IMR-90 (cell line): ENCODE results near the gene SKIC8. TPM values are rescaled to one million over a fixed set of nuclear protein-coding genes. Genes with fewer than 3 reads are reported as not detected.
A peak's percentile ranks its signal among the peaks of the same experiment; 100 is the strongest.

Source experiments
- ATAC-seq: fragments of 200-7000 bp; cut with Tn5 transposase; 2 replicates; pipeline ENCODE4 v1.9.1; 2020; ENCODE audit warnings: low read depth, mild to moderate bottlenecking, moderate library complexity
- BruUV-seq: library from RNA; stranded (reverse); fragments of 400-500 nt; replicated peaks from 2 replicates; lab custom pipeline; 2021; lab: Mats Ljungman, UMichigan
- CTCF ChIA-PET: fragments of 300-600 bp; formaldehyde crosslinking; extraction: SDS; loops from one replicate; lab custom pipeline; 2021; ENCODE audit warnings: antibody characterized with exemption; lab: Yijun Ruan, JAX
- POLR2A ChIA-PET: fragments of 300-600 bp; sonication (Branson Sonifier 250); formaldehyde crosslinking; loops from one replicate; lab custom pipeline; 2022; ENCODE audit warnings: antibody characterized with exemption; ENCODE audit not compliant: unreplicated experiment; lab: Charles Lee
- DNase-seq: peaks from one replicate; pipeline ENCODE4 v3.0.0; 2013
- H2AFZ ChIP-seq: replicated peaks from 2 replicates; pipeline ENCODE3; 2013; ENCODE audit warnings: low read length, mild to moderate bottlenecking; ENCODE audit not compliant: poor library complexity
- H2AK5ac ChIP-seq: 2 replicates; pipeline ENCODE4 v1.6.1; 2013; ENCODE audit warnings: low read depth, low read length, inconsistent platforms
- H2AK9ac ChIP-seq: replicated peaks from 2 replicates; pipeline ENCODE3; 2013; ENCODE audit warnings: mild to moderate bottlenecking, low read depth, low read length, moderate library complexity; ENCODE audit not compliant: poor library complexity
- H2BK120ac ChIP-seq: 2 replicates; pipeline ENCODE4 v1.6.1; 2013; ENCODE audit warnings: low read depth, low read length, inconsistent platforms
- H2BK15ac ChIP-seq: 3 replicates; pipeline ENCODE4 v1.6.1; 2013; ENCODE audit warnings: low read depth, low read length, inconsistent platforms
- H2BK20ac ChIP-seq: 2 replicates; pipeline ENCODE4 v1.6.1; 2013; ENCODE audit warnings: low read depth, mild to moderate bottlenecking, inconsistent platforms, low read length, moderate library complexity
- H2BK5ac ChIP-seq: 2 replicates; pipeline ENCODE4 v1.6.1; 2013; ENCODE audit warnings: mild to moderate bottlenecking, low read depth, low read length, inconsistent platforms; ENCODE audit not compliant: poor library complexity, severe bottlenecking
- H3K14ac ChIP-seq: replicated peaks from 2 replicates; pipeline ENCODE4 v1.6.1; 2013; ENCODE audit warnings: low read depth, low read length, inconsistent platforms
- H3K18ac ChIP-seq: 2 replicates; pipeline ENCODE4 v1.6.1; 2013; ENCODE audit warnings: low read depth, low read length, control low read depth
- H3K23ac ChIP-seq: 2 replicates; pipeline ENCODE4 v1.6.1; 2013; ENCODE audit warnings: low read depth, low read length, inconsistent platforms
- H3K27ac ChIP-seq: 2 replicates; pipeline ENCODE4 v1.5.1; 2013; ENCODE audit warnings: mild to moderate bottlenecking, control low read depth, low read length; ENCODE audit not compliant: insufficient read depth
- H3K27me3 ChIP-seq: 2 replicates; pipeline ENCODE4 v1.6.1; 2013; ENCODE audit warnings: low read length; ENCODE audit not compliant: control insufficient read depth, insufficient read depth
- H3K36me3 ChIP-seq: 2 replicates; pipeline ENCODE4 v1.6.1; 2013; ENCODE audit warnings: low read length, mixed read lengths; ENCODE audit not compliant: control insufficient read depth, insufficient read depth
- H3K4ac ChIP-seq: 2 replicates; pipeline ENCODE4 v1.6.1; 2013; ENCODE audit warnings: low read depth, low read length, inconsistent platforms
- H3K4me1 ChIP-seq: 2 replicates; pipeline ENCODE4 v1.6.1; 2013; ENCODE audit warnings: low read length, mixed read lengths; ENCODE audit not compliant: control insufficient read depth, insufficient read depth
- H3K4me2 ChIP-seq: 2 replicates; pipeline ENCODE4 v1.6.1; 2013; ENCODE audit warnings: low read depth, mild to moderate bottlenecking, control low read depth, low read length, moderate library complexity
- H3K4me3 ChIP-seq: 2 replicates; pipeline ENCODE4 v1.5.1; 2013; ENCODE audit warnings: low read depth, mild to moderate bottlenecking, control low read depth, low read length, moderate library complexity; ENCODE audit not compliant: insufficient read depth
- H3K56ac ChIP-seq: 2 replicates; pipeline ENCODE4 v1.6.1; 2013; ENCODE audit warnings: low read length, inconsistent platforms; ENCODE audit not compliant: insufficient read depth; ENCODE audit errors: extremely low read depth
- H3K79me1 ChIP-seq, 2 experiments: 2 replicates each; pipeline ENCODE4 v1.6.1; 2013; ENCODE audit warnings: low read length in 2 of 2, inconsistent platforms in 1 of 2, low read depth in 1 of 2
- H3K9ac ChIP-seq: 2 replicates; pipeline ENCODE4 v1.6.1; 2013; ENCODE audit warnings: low read depth, low read length, control low read depth
- H3K9me1 ChIP-seq: 2 replicates; pipeline ENCODE4 v1.6.1; 2013; ENCODE audit warnings: low read length, inconsistent platforms; ENCODE audit not compliant: insufficient read depth
- H3K9me3 ChIP-seq: 2 replicates; pipeline ENCODE4 v1.6.1; 2013; ENCODE audit warnings: low read length; ENCODE audit not compliant: control insufficient read depth, insufficient read depth
- H4K20me1 ChIP-seq: 2 replicates; pipeline ENCODE4 v1.6.1; 2013; ENCODE audit warnings: low read length, inconsistent platforms; ENCODE audit not compliant: insufficient read depth
- H4K5ac ChIP-seq: 2 replicates; pipeline ENCODE4 v1.6.1; 2013; ENCODE audit warnings: mild to moderate bottlenecking, low read depth, low read length, control low read depth
- H4K8ac ChIP-seq, 2 experiments: 2 replicates each; pipeline ENCODE4 v1.6.1; 2013; ENCODE audit warnings: low read depth in 2 of 2, low read length in 2 of 2, control low read depth in 1 of 2, inconsistent platforms in 1 of 2
- H4K91ac ChIP-seq: 2 replicates; pipeline ENCODE4 v1.6.1; 2013; ENCODE audit warnings: low read depth, low read length, inconsistent platforms; ENCODE audit not compliant: insufficient read depth
- BHLHE40 ChIP-seq: fragments of 150-350 bp; IDR thresholded peaks from 2 replicates; pipeline ENCODE4 v1.6.1; 2016; ENCODE audit warnings: mild to moderate bottlenecking, low read depth, low read length
- CEBPB ChIP-seq: IDR thresholded peaks from 2 replicates; pipeline ENCODE4 v1.6.1; 2012; ENCODE audit warnings: low read depth, low read length, improper control_type of control experiment
- CHD1 ChIP-seq: IDR thresholded peaks from 2 replicates; pipeline ENCODE4 v1.6.1; 2012; ENCODE audit warnings: low read depth, low read length, improper control_type of control experiment
- FOS ChIP-seq: fragments of 150-350 bp; IDR thresholded peaks from 2 replicates; pipeline ENCODE4 v1.6.1; 2016; ENCODE audit warnings: low read depth, low read length
- MAZ ChIP-seq: IDR thresholded peaks from 2 replicates; pipeline ENCODE4 v1.6.1; 2012; ENCODE audit warnings: low read depth, mild to moderate bottlenecking, low read length, improper control_type of control experiment, moderate library complexity, borderline replicate concordance
- MXI1 ChIP-seq: IDR thresholded peaks from 2 replicates; pipeline ENCODE4 v1.6.1; 2012; ENCODE audit warnings: low read depth, mild to moderate bottlenecking, low read length, moderate library complexity, borderline replicate concordance
- NFE2L2 ChIP-seq: fragments of 150-350 bp; IDR thresholded peaks from 2 replicates; pipeline ENCODE4 v1.6.1; 2016; ENCODE audit warnings: low read depth, mild to moderate bottlenecking, low read length
- POLR2A ChIP-seq: IDR thresholded peaks from 2 replicates; pipeline ENCODE4 v1.6.1; 2012; ENCODE audit warnings: mild to moderate bottlenecking, low read depth, low read length
- RAD21 ChIP-seq: IDR thresholded peaks from 2 replicates; pipeline ENCODE4 v1.6.1; 2012; ENCODE audit warnings: low read length, improper control_type of control experiment
- RCOR1 ChIP-seq: IDR thresholded peaks from 2 replicates; pipeline ENCODE4 v1.6.1; 2012; ENCODE audit warnings: mild to moderate bottlenecking, low read length, improper control_type of control experiment; ENCODE audit not compliant: insufficient replicate concordance
- RFX5 ChIP-seq: IDR thresholded peaks from 2 replicates; pipeline ENCODE4 v1.8.0; 2012; ENCODE audit warnings: low read depth, mild to moderate bottlenecking, low read length, moderate library complexity
- SMC3 ChIP-seq: fragments of 150-350 bp; IDR thresholded peaks from 2 replicates; pipeline ENCODE4 v1.6.1; 2016; ENCODE audit warnings: low read depth, mild to moderate bottlenecking, antibody characterized with exemption, low read length, moderate library complexity
- WGBS, 2 experiments: methylation state at CpG; one replicate each; pipeline versions ENCODE4 v1.1.5 to v1.1.7; 2013; ENCODE audit warnings: missing lambda C conversion rate in 2 of 2; ENCODE audit not compliant: insufficient read length in 1 of 2; ENCODE audit errors: extremely low coverage in 2 of 2; 5-methylcytosine and 5-hydroxymethylcytosine counted together
- dilution Hi-C: fragments of 300-500 bp; cut with HindIII; formaldehyde crosslinking; loops from one replicate; pipeline ENCODE4 v1.14.3; 2018; ENCODE audit warnings: low sequenced_read_pairs; ENCODE audit not compliant: unreplicated experiment
- in situ Hi-C: fragments of 300-500 bp; cut with MboI; formaldehyde crosslinking; loops from 3 replicates; pipeline ENCODE4 v1.14.3; 2019; ENCODE audit warnings: low sequenced_read_pairs, inconsistent platforms, mixed read lengths
- intact Hi-C: fragments of 100-400 bp; cut with micrococcal nuclease; formaldehyde crosslinking; loops from 2 replicates; pipeline ENCODE4 v1.10.0; 2022
- polyA plus RNA-seq, 3 experiments: library from polyadenylated mRNA; depleted of rRNA; stranded (reverse); fragments of >200 nt; gene quantifications; 2 replicates each; pipeline ENCODE4 v1.2.3, GENCODE V29; 2012; ENCODE audit warnings: low replicate concordance in 1 of 3
- total RNA-seq: library from RNA; depleted of rRNA; stranded (reverse); fragments of >200 nt; gene quantifications from 2 replicates; pipeline ENCODE4 v1.2.3, GENCODE V29; 2012
- TF ChIP-seq, protein P1 (sequence below): fragments of 150-350 bp; IDR thresholded peaks from 2 replicates; pipeline ENCODE4 v1.6.1; 2016; ENCODE audit warnings: low read depth, mild to moderate bottlenecking, low read length, moderate library complexity, borderline replicate concordance
- TF ChIP-seq, protein P2 (sequence below): fragments of 150-350 bp; IDR thresholded peaks from 2 replicates; pipeline ENCODE4 v1.6.1; 2017; ENCODE audit warnings: mild to moderate bottlenecking, antibody characterized with exemption, low read length, low read depth
- TF ChIP-seq, protein P3 (sequence below): conservative IDR thresholded peaks from 2 replicates; pipeline ENCODE4 v1.5.1; 2012; ENCODE audit warnings: mild to moderate bottlenecking, low read depth, low read length, improper control_type of control experiment

SKIC8 gene
- total and polyA plus RNA-seq, 2 of the 4 experiments (the other 2 are of a cell fraction): 72.2 to 124 TPM

DNA sequence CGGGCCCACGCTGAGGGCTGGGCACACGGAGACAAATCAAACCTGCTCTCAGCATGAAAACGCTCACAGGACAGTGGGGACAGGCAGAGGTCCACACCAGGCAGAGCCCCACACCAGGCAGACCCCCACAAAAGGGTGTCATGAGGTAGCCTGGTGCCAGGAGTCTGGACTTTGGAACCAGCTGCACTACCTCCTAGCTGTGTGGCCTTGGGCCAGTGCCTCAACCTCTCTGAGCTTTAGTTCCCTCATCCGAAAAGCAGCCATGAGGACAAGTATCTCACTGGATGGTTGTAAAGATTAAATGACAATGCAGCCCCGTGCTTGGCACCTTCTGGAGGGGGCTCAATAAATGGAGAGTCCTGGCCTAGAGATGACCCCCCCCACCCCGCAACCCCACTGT is 24.3 kb upstream of the SKIC8 start:
- no peak overlapping the region for H3K18ac ChIP-seq
- in situ Hi-C loops (no loop called here), dilution Hi-C loops (no loop called here), intact Hi-C loops (no loop called here)
- no peak overlapping the region for H3K23ac ChIP-seq
- no peaks in the 10 kb centered on the region for H4K20me1 ChIP-seq
- no peak overlapping the region for H3K27ac ChIP-seq
- no peak for TF ChIP-seq MAZ
- no peak for TF ChIP-seq CHD1
- TF ChIP-seq RCOR1: no peak
- TF ChIP-seq, protein P1, sequence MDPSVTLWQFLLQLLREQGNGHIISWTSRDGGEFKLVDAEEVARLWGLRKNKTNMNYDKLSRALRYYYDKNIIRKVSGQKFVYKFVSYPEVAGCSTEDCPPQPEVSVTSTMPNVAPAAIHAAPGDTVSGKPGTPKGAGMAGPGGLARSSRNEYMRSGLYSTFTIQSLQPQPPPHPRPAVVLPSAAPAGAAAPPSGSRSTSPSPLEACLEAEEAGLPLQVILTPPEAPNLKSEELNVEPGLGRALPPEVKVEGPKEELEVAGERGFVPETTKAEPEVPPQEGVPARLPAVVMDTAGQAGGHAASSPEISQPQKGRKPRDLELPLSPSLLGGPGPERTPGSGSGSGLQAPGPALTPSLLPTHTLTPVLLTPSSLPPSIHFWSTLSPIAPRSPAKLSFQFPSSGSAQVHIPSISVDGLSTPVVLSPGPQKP: no peak
- TF ChIP-seq SMC3: no peak
- no peak for TF ChIP-seq CEBPB
- TF ChIP-seq POLR2A: no peak
- no peak for TF ChIP-seq BHLHE40
- TF ChIP-seq MXI1: no peak
- TF ChIP-seq RFX5: no peak
- TF ChIP-seq, protein P2, sequence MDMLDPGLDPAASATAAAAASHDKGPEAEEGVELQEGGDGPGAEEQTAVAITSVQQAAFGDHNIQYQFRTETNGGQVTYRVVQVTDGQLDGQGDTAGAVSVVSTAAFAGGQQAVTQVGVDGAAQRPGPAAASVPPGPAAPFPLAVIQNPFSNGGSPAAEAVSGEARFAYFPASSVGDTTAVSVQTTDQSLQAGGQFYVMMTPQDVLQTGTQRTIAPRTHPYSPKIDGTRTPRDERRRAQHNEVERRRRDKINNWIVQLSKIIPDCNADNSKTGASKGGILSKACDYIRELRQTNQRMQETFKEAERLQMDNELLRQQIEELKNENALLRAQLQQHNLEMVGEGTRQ: no peak
- no peak for TF ChIP-seq RAD21
- no peak for TF ChIP-seq NFE2L2
- TF ChIP-seq, protein P3, sequence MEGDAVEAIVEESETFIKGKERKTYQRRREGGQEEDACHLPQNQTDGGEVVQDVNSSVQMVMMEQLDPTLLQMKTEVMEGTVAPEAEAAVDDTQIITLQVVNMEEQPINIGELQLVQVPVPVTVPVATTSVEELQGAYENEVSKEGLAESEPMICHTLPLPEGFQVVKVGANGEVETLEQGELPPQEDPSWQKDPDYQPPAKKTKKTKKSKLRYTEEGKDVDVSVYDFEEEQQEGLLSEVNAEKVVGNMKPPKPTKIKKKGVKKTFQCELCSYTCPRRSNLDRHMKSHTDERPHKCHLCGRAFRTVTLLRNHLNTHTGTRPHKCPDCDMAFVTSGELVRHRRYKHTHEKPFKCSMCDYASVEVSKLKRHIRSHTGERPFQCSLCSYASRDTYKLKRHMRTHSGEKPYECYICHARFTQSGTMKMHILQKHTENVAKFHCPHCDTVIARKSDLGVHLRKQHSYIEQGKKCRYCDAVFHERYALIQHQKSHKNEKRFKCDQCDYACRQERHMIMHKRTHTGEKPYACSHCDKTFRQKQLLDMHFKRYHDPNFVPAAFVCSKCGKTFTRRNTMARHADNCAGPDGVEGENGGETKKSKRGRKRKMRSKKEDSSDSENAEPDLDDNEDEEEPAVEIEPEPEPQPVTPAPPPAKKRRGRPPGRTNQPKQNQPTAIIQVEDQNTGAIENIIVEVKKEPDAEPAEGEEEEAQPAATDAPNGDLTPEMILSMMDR: no peak
- TF ChIP-seq FOS: no peak
- H3K9me1 ChIP-seq: peaks cover 14% of the 10 kb centered on the region
- no peak overlapping the region for H2BK120ac ChIP-seq
- H2AK5ac ChIP-seq: no peak overlapping the region
- H4K5ac ChIP-seq: no peak overlapping the region
- peaks cover 23% of the 10 kb centered on the region; the same call in 1 of the 2 replicates for H3K27me3 ChIP-seq
- no peak overlapping the region for H2BK5ac ChIP-seq
- H3K4me1 ChIP-seq: peaks cover 4% of the 10 kb centered on the region; the same call in 1 of the 2 replicates
- H3K56ac ChIP-seq: no peak overlapping the region
- DNase-seq (no peak), ATAC-seq (no peak)
- H2AK9ac ChIP-seq: peak overlapping the region; percentile 65
- ChIA-PET CTCF (no interaction called here), POLR2A (interaction anchor here (0.6 kb wide), 1 partner anchor 10 kb away, joined by 9 read pairs; no protein-coding TSS in a partner anchor)
- no peak overlapping the region for H4K91ac ChIP-seq
- H3K14ac ChIP-seq: no peak overlapping the region
- WGBS, 2 experiments: 68% methylated on average over 3 of the region's 7 CpGs; no CpG with 5 or more reads in 1 of the 2 experiments
- H2BK15ac ChIP-seq: no peak overlapping the region
- no peak overlapping the region for H2BK20ac ChIP-seq
- H3K36me3 ChIP-seq: no peaks in the 10 kb centered on the region
- no peaks in the 10 kb centered on the region for H3K79me1 ChIP-seq
- no peak overlapping the region for H3K4me2 ChIP-seq
- H3K4me3 ChIP-seq: no peak overlapping the region
- no peak overlapping the region for H2AFZ ChIP-seq
- no TSS peak for BruUV-seq
- no peak overlapping the region for H4K8ac ChIP-seq
- H3K9ac ChIP-seq: no peak overlapping the region
- no peaks in the 10 kb centered on the region for H3K9me3 ChIP-seq
- H3K4ac ChIP-seq: no peak overlapping the region
